Stomach (tissue), 9 donors: ENCODE data around the gene LILRB3. TPM values are rescaled to one million over a fixed set of nuclear protein-coding genes. Genes with fewer than 3 reads are reported as not detected.

Source experiments
- DNase-seq, 2 donors: peaks; one replicate each; pipeline versions ENCODE4 v3.0.0 to v3.0.0-alpha.2; 2013 to 2019
- H3K27ac ChIP-seq, 5 donors: fragments of 200-600 bp in 4 of 5; sonication (generic) in 4 of 5; one replicate each; pipeline ENCODE4 v1.5.1; 2013 to 2019; ENCODE audit warnings: mild to moderate bottlenecking in 1 of 5, moderate library complexity in 1 of 5
- H3K27me3 ChIP-seq, 3 donors: fragments of 200-600 bp; sonication (generic); one replicate each; pipeline ENCODE4 v1.5.1; 2017 to 2019; ENCODE audit warnings: mixed run types in 1 of 3
- H3K36me3 ChIP-seq, 4 donors: fragments of 200-600 bp; sonication (generic); 1 replicate in 3 of 4; 2 replicates in 1 of 4; pipeline ENCODE4 v1.5.1; 2016 to 2019
- H3K4me1 ChIP-seq, 4 donors: fragments of 200-600 bp; sonication (generic); one replicate each; pipeline ENCODE4 v1.5.1; 2016 to 2019
- H3K4me3 ChIP-seq, 4 donors: fragments of 200-600 bp; sonication (generic) in 3 of 4; one replicate each; pipeline ENCODE4 v1.5.1; 2016 to 2019; ENCODE audit warnings: mild to moderate bottlenecking in 1 of 4
- H3K9me3 ChIP-seq, 4 donors: fragments of 200-600 bp; sonication (generic); one replicate each; pipeline ENCODE4 v1.5.1; 2016 to 2019
- CTCF ChIP-seq, 7 experiments: fragments of 450-650 bp in 4 of 7; fragments of 200-600 bp in 3 of 7; sonication (generic) in 3 of 7; IDR thresholded peaks; one replicate each; pipeline ENCODE4 v1.5.1; 2016 to 2019; ENCODE audit warnings: antibody characterized with exemption in 7 of 7, control low read depth in 2 of 7, mild to moderate bottlenecking in 1 of 7
- EP300 ChIP-seq: sonication (generic); formaldehyde crosslinking; IDR thresholded peaks from one replicate; pipeline ENCODE4 v1.6.1; 2017; ENCODE audit warnings: antibody characterized with exemption
- POLR2A ChIP-seq, 4 donors: fragments of 450-650 bp; IDR thresholded peaks; one replicate each; pipeline ENCODE4 v1.6.1; 2016; ENCODE audit warnings: antibody characterized with exemption in 4 of 4, control low read depth in 2 of 4, mild to moderate bottlenecking in 1 of 4, moderate library complexity in 1 of 4
- POLR2AphosphoS5 ChIP-seq, 3 donors: sonication (generic); formaldehyde crosslinking; IDR thresholded peaks; one replicate each; pipeline ENCODE4 v1.6.1; 2016; ENCODE audit warnings: antibody characterized with exemption in 3 of 3
- WGBS, 5 donors: extraction: QIAGEN DNeasy Blood & Tissue Kit in 3 of 5; methylation state at CpG; one replicate each; pipeline versions ENCODE4 v1.1.5 to v1.1.7; 2013 to 2018; 5-methylcytosine and 5-hydroxymethylcytosine counted together
- intact Hi-C: fragments of 100-400 bp; cut with DNase I; formaldehyde crosslinking; loops from one replicate; pipeline ENCODE4 v1.15.1; 2023; ENCODE audit warnings: low total_unique reads
- polyA plus RNA-seq, 3 donors: library from polyadenylated mRNA; stranded (reverse); fragments of 200-250 nt; gene quantifications; one replicate each; pipeline ENCODE4 v1.2.3, GENCODE V29; 2013
- total RNA-seq, 5 donors: library from RNA; depleted of rRNA; stranded (reverse); fragments of >200 nt; gene quantifications; one replicate each; pipeline versions ENCODE4 v1.1.0 to v1.2.3, GENCODE V29; 2014 to 2016
- donor health status: healthy with polysubstance abuse.
- donor health status: Bipolar disorder and iron deficiency.
- donor health status: healthy.

Gene LILRB3
- total and polyA plus RNA-seq, 8 donors: 0.89 to 74.7 (median 2.5) TPM; not detected in 1

- Histone ChIP-seq H3K27me3 (no peaks in the 10 kb centered on the region), H3K9me3 (no peaks in the 10 kb centered on the region), H3K36me3 (peaks cover 58 to 71% (median 68%) of the 10 kb centered on the region in 4 donors), H3K4me1 (peaks cover 83 to 96% (median 95%) of the 10 kb centered on the region in 4 donors), H3K27ac (peak overlapping the region in 4 of 5 donors; percentile 52 to 94 (median 85)), H3K4me3 (peak overlapping the region in 2 of 4 donors; percentile 81 to 89)
- no peak for DNase-seq
- TF ChIP-seq POLR2A (IDR thresholded peaks at IDR 0.05): no peak
- no peak for TF ChIP-seq EP300
- TF ChIP-seq CTCF (IDR thresholded peaks at IDR 0.05): no peak
- TF ChIP-seq POLR2AphosphoS5 (IDR thresholded peaks at IDR 0.05): no peak
- WGBS, 5 donors: 70 to 79% (median 77%) methylated on average over 13 of the region's 13 CpGs
- intact Hi-C loops: no loop called here
Observed at GRCh38 chr19:54206831-54207177, 16.0 kb downstream of the LILRB3 start.

GRCh38 chr19:54206030-54206830, 16.6 kb downstream of the LILRB3 start:
- TF ChIP-seq POLR2AphosphoS5 (IDR thresholded peaks at IDR 0.05) (no peak), EP300 (no peak), CTCF (IDR thresholded peaks at IDR 0.05) (no peak), POLR2A (IDR thresholded peaks at IDR 0.05) (no peak)
- Histone ChIP-seq H3K27ac (peak overlapping the region in 4 of 5 donors; percentile 52 to 94 (median 85)), H3K9me3 (no peaks in the 10 kb centered on the region), H3K27me3 (no peaks in the 10 kb centered on the region), H3K4me1 (peaks cover 87 to 100% (median 100%) of the 10 kb centered on the region in 4 donors), H3K4me3 (peak overlapping the region in 2 of 4 donors; percentile 81 to 89), H3K36me3 (peaks cover 59 to 76% (median 71%) of the 10 kb centered on the region in 4 donors)
- intact Hi-C loops: no loop called here
- no peak for DNase-seq
- 83 to 89% (median 85%) methylated on average over 20 to 27 of the region's 27 CpGs for WGBS, 5 donors

- no peak for TF ChIP-seq POLR2AphosphoS5 (IDR thresholded peaks at IDR 0.05)
- TF ChIP-seq POLR2A (IDR thresholded peaks at IDR 0.05): no peak
- no peak for TF ChIP-seq EP300
- no peak for TF ChIP-seq CTCF (IDR thresholded peaks at IDR 0.05)
- DNase-seq: no peak
- Histone ChIP-seq H3K27me3 (no peaks in the 10 kb centered on the region), H3K9me3 (no peaks in the 10 kb centered on the region), H3K36me3 (peaks cover 59 to 76% (median 71%) of the 10 kb centered on the region in 4 donors), H3K27ac (peak overlapping the region in 2 of 5 donors; percentile 89 to 94), H3K4me1 (peaks cover 77 to 91% (median 90%) of the 10 kb centered on the region in 4 donors), H3K4me3 (peak overlapping the region in 2 of 4 donors; percentile 81 to 89)
- WGBS, 5 donors: 73 to 84% (median 79%) methylated on average over 4 of the region's 4 CpGs
- intact Hi-C loops: no loop called here
Observed at GRCh38 chr19:54204767-54205468, 17.9 kb downstream of the LILRB3 start.

- peak overlapping the region in 2 of 4 donors; percentile 81 to 89 for H3K4me3 ChIP-seq
- peak overlapping the region in 4 of 5 donors; percentile 15 to 89 (median 36) for H3K27ac ChIP-seq
- H3K9me3 ChIP-seq: no peaks in the 10 kb centered on the region
- peak; percentile 46 to 59 for DNase-seq
- TF ChIP-seq POLR2AphosphoS5 (IDR thresholded peaks at IDR 0.05): peak in 1 of 3 donors; percentile 4
- TF ChIP-seq EP300: no peak
- H3K4me1 ChIP-seq: peaks cover 64 to 79% (median 74%) of the 10 kb centered on the region in 4 donors
- no peaks in the 10 kb centered on the region for H3K27me3 ChIP-seq
- WGBS, 5 donors: 22 to 46% (median 27%) methylated on average over 7 to 9 of the region's 9 CpGs
- peaks cover 59 to 68% (median 67%) of the 10 kb centered on the region in 4 donors for H3K36me3 ChIP-seq
- intact Hi-C loops: no loop called here
Observed at GRCh38 chr19:54203151-54203611, 19.6 kb downstream of the LILRB3 start.
